Measurements from ENCODE around the gene EXOG.

- TF ChIP-seq SIN3A (IDR thresholded peaks at IDR 0.05; ENCODE audit: borderline replicate concordance, low read depth, low read length) (no peak), NFIC (IDR thresholded peaks at IDR 0.05; ENCODE audit: low read length) (no peak), NPAS2 (CRISPR knock-in tag; IDR thresholded peaks at IDR 0.05; ENCODE audit: borderline replicate concordance) (no peak), EZH2 (conservative IDR thresholded peaks at IDR 0.05; ENCODE audit: low read depth, low read length) (no peak), POLR2AphosphoS5 (IDR thresholded peaks at IDR 0.05; ENCODE audit: low read depth, low read length) (no peak), ZBTB26 (CRISPR knock-in tag; IDR thresholded peaks at IDR 0.05; ENCODE audit: borderline replicate concordance) (no peak), JUN (CRISPR knock-in tag; IDR thresholded peaks at IDR 0.05) (no peak), LBX2 (CRISPR knock-in tag; IDR thresholded peaks at IDR 0.05; ENCODE audit: borderline replicate concordance) (no peak), TAF1 (CRISPR knock-in tag; IDR thresholded peaks at IDR 0.05) (no peak), HINFP (CRISPR knock-in tag; IDR thresholded peaks at IDR 0.05; ENCODE audit: low read depth) (no peak), RNF2 (conservative IDR thresholded peaks at IDR 0.05; ENCODE audit: low read depth) (no peak), ZZZ3 (CRISPR knock-in tag; IDR thresholded peaks at IDR 0.05; ENCODE audit: borderline replicate concordance) (no peak)
- TF ChIP-seq, protein P1, sequence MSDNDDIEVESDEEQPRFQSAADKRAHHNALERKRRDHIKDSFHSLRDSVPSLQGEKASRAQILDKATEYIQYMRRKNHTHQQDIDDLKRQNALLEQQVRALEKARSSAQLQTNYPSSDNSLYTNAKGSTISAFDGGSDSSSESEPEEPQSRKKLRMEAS (IDR thresholded peaks at IDR 0.05), result no peak
- TF ChIP-seq, protein P2, sequence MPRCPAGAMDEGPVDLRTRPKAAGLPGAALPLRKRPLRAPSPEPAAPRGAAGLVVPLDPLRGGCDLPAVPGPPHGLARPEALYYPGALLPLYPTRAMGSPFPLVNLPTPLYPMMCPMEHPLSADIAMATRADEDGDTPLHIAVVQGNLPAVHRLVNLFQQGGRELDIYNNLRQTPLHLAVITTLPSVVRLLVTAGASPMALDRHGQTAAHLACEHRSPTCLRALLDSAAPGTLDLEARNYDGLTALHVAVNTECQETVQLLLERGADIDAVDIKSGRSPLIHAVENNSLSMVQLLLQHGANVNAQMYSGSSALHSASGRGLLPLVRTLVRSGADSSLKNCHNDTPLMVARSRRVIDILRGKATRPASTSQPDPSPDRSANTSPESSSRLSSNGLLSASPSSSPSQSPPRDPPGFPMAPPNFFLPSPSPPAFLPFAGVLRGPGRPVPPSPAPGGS (CRISPR knock-in tag; IDR thresholded peaks at IDR 0.05), result no peak
These were observed 19.9 kb upstream of the EXOG start for GRCh38 chr3:38476157-38476756.
